Panc1 (cell line): Measurements from ENCODE around the gene DAB1.
"Not testable (repeated sequence)": the region's sequence is repeated elsewhere in the genome, so short reads cannot be mapped to it uniquely, and the experiment has no call there.

Experiments
- POLR2AphosphoS5 ChIP-seq: IDR thresholded peaks from 2 replicates; pipeline ENCODE4 v1.6.1; 2012; ENCODE audit warnings: mild to moderate bottlenecking, low read depth, low read length, moderate library complexity
- TCF7L2 ChIP-seq: IDR thresholded peaks from 2 replicates; pipeline ENCODE4 v1.6.1; 2011; ENCODE audit warnings: mild to moderate bottlenecking, low read depth, low read length, inconsistent platforms
- TF ChIP-seq, protein P1 (sequence below): fragments of 450-650 bp; IDR thresholded peaks from 2 replicates; pipeline ENCODE4 v1.5.1; 2017; ENCODE audit warnings: mild to moderate bottlenecking

DNA sequence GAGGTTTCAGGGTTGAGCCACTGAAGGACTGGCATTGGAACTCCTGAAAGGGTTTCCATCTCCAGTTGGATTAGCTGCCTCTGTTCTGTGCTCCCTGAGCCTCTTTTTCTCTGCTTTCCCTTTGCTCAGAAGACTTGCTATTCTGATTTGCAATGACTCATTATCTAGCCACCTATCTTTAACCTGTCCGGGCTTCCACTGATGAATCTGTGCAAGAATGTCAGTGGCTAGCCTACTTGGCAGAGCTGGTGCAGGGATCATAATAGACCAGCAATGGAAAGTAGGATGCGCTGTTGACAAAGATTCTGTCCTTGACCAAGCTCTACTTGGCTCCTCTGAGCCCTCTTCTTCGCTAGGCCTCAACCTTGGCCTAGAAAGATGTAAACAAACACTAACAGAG, 336.2 kb downstream of the DAB1 start:
- TF ChIP-seq, protein P1, sequence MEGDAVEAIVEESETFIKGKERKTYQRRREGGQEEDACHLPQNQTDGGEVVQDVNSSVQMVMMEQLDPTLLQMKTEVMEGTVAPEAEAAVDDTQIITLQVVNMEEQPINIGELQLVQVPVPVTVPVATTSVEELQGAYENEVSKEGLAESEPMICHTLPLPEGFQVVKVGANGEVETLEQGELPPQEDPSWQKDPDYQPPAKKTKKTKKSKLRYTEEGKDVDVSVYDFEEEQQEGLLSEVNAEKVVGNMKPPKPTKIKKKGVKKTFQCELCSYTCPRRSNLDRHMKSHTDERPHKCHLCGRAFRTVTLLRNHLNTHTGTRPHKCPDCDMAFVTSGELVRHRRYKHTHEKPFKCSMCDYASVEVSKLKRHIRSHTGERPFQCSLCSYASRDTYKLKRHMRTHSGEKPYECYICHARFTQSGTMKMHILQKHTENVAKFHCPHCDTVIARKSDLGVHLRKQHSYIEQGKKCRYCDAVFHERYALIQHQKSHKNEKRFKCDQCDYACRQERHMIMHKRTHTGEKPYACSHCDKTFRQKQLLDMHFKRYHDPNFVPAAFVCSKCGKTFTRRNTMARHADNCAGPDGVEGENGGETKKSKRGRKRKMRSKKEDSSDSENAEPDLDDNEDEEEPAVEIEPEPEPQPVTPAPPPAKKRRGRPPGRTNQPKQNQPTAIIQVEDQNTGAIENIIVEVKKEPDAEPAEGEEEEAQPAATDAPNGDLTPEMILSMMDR = not testable (repeated sequence)
- not testable (repeated sequence) for TF ChIP-seq TCF7L2, POLR2AphosphoS5
